SK-N-SH treated with all-trans-retinoic acid at 6 μM for 48 hours (cell line): ENCODE measurements around the gene HDAC4.

ENCODE experiments used
- ARNTL ChIP-seq: fragments of 450-650 bp; formaldehyde crosslinking; IDR thresholded peaks from 2 replicates; pipeline ENCODE4 v1.5.0; 2020; ENCODE audit warnings: low read depth, mild to moderate bottlenecking, moderate library complexity, borderline replicate concordance
- CREB5 ChIP-seq: fragments of 250-450 bp; sonication (Bioruptor Pico); IDR thresholded peaks from 2 replicates; pipeline ENCODE4 v1.5.1; 2020; ENCODE audit warnings: low read depth, mild to moderate bottlenecking, moderate library complexity
- CSRNP3 ChIP-seq: fragments of 250-450 bp; sonication (Bioruptor Pico); IDR thresholded peaks from 2 replicates; pipeline ENCODE4 v1.5.1; 2021; ENCODE audit warnings: mild to moderate bottlenecking, moderate library complexity
- ESRRG ChIP-seq: fragments of 250-450 bp; sonication (Bioruptor Pico); IDR thresholded peaks from 2 replicates; pipeline ENCODE4 v1.6.1; 2021; ENCODE audit warnings: mild to moderate bottlenecking
- ISL1 ChIP-seq: fragments of 250-450 bp; sonication (Bioruptor Pico); IDR thresholded peaks from 2 replicates; pipeline ENCODE4 v2.1.2; 2022; ENCODE audit warnings: mild to moderate bottlenecking, moderate library complexity
- RARB ChIP-seq: fragments of 250-450 bp; sonication (Bioruptor Pico); IDR thresholded peaks from 2 replicates; pipeline ENCODE4 v1.8.0; 2021; ENCODE audit warnings: mild to moderate bottlenecking, moderate library complexity
- SNAI2 ChIP-seq: fragments of 250-450 bp; sonication (Bioruptor Pico); IDR thresholded peaks from 2 replicates; pipeline ENCODE4 v1.5.0; 2020; ENCODE audit warnings: mild to moderate bottlenecking, moderate library complexity
- TSHZ2 ChIP-seq: fragments of 250-450 bp; sonication (Bioruptor Pico); IDR thresholded peaks from 2 replicates; pipeline ENCODE4 v1.5.0; 2020; ENCODE audit warnings: mild to moderate bottlenecking, moderate library complexity
- ZNF70 ChIP-seq: fragments of 450-650 bp; formaldehyde crosslinking; IDR thresholded peaks from 2 replicates; pipeline ENCODE4 v1.5.0; 2020; ENCODE audit warnings: mild to moderate bottlenecking, moderate library complexity

GRCh38 chr2:239266434-239266766, 134.4 kb downstream of the HDAC4 start:
- no peak for TF ChIP-seq TSHZ2 (CRISPR knock-in tag)
- TF ChIP-seq ARNTL: no peak
- no peak for TF ChIP-seq ZNF70 (CRISPR knock-in tag)
- no peak for TF ChIP-seq SNAI2 (CRISPR knock-in tag)
- TF ChIP-seq ISL1: no peak
- no peak for TF ChIP-seq ESRRG (CRISPR knock-in tag)
- no peak for TF ChIP-seq RARB
- TF ChIP-seq CREB5 (CRISPR knock-in tag): no peak
- no peak for TF ChIP-seq CSRNP3 (CRISPR knock-in tag)
